SK-N-SH (cell line): ENCODE data around the gene LTBP2. TPM values are rescaled to one million over a fixed set of nuclear protein-coding genes. Genes with fewer than 3 reads are reported as not detected.
A peak's percentile ranks its signal among the peaks of the same experiment; 100 is the strongest.

Source experiments
- CTCF ChIA-PET: fragments of 300-600, 350-600 bp; formaldehyde crosslinking; extraction: SDS; loops from one replicate; lab custom pipeline; 2021; lab: Yijun Ruan, JAX
- POLR2A ChIA-PET: fragments of 350-600 bp; sonication (Branson Sonifier 250); formaldehyde crosslinking; extraction: SDS; loops from one replicate; lab custom pipeline; 2020; ENCODE audit warnings: antibody characterized with exemption, inconsistent platforms; lab: Yijun Ruan, JAX
- DNase-seq: peaks from one replicate; pipeline ENCODE4 v3.0.0; 2012
- H2AFZ ChIP-seq: fragments of 200-600 bp; sonication (generic); 2 replicates; pipeline ENCODE4 v1.8.1; 2016; ENCODE audit warnings: antibody characterized with exemption, mild to moderate bottlenecking, low read depth
- H3F3A ChIP-seq: fragments of 200-600 bp; sonication (generic); replicated peaks from 2 replicates; pipeline ENCODE3; 2016; ENCODE audit warnings: antibody characterized with exemption, mild to moderate bottlenecking; ENCODE audit not compliant: insufficient read depth
- H3K27ac ChIP-seq, 2 experiments: fragments of 200-500 bp in 1 of 2; fragments of 200-600 bp in 1 of 2; sonication (Bioruptor generic) in 1 of 2; sonication (generic), shearing (Covaris generic) in 1 of 2; 2 replicates each; pipeline versions ENCODE4 v1.5.1 to v1.6.1; 2014 to 2016; ENCODE audit warnings: low read depth in 2 of 2, inconsistent platforms in 1 of 2, low read length in 1 of 2, mild to moderate bottlenecking in 1 of 2, mixed read lengths in 1 of 2
- H3K27me3 ChIP-seq: fragments of 200-600 bp; sonication (generic), shearing (Covaris generic); 2 replicates; pipeline ENCODE4 v1.6.1; 2016; ENCODE audit warnings: mixed run types; ENCODE audit not compliant: insufficient read depth
- H3K36me3 ChIP-seq, 2 experiments: fragments of 200-500 bp in 1 of 2; fragments of 200-600 bp in 1 of 2; sonication (Bioruptor generic) in 1 of 2; sonication (generic) in 1 of 2; replicated peaks in 1 of 2; 2 replicates each; pipeline versions ENCODE3 to v1.5.1; 2014 to 2016; ENCODE audit warnings: low read length in 1 of 2, mild to moderate bottlenecking in 1 of 2; ENCODE audit not compliant: insufficient read depth in 2 of 2, control insufficient read depth in 1 of 2
- H3K4me1 ChIP-seq, 2 experiments: fragments of 200-500 bp in 1 of 2; fragments of 200-600 bp in 1 of 2; sonication (Bioruptor generic) in 1 of 2; sonication (generic), shearing (Covaris generic) in 1 of 2; 2 replicates each; pipeline versions ENCODE4 v1.5.1 to v1.6.1; 2014 to 2016; ENCODE audit warnings: low read depth in 1 of 2, low read length in 1 of 2, mixed run types in 1 of 2; ENCODE audit not compliant: insufficient read depth in 2 of 2, control insufficient read depth in 1 of 2
- H3K4me2 ChIP-seq: fragments of 200-600 bp; sonication (generic), shearing (Covaris generic); 2 replicates; pipeline ENCODE4 v1.6.1; 2017; ENCODE audit warnings: mixed run types
- H3K4me3 ChIP-seq, 2 experiments: fragments of 200-500 bp in 1 of 2; fragments of 200-600 bp in 1 of 2; sonication (Bioruptor generic) in 1 of 2; sonication (generic), shearing (Covaris generic) in 1 of 2; 2 replicates each; pipeline versions ENCODE4 v1.5.1 to v1.8.1; 2014 to 2016; ENCODE audit warnings: low read depth in 2 of 2, inconsistent platforms in 1 of 2, low read length in 1 of 2, mild to moderate bottlenecking in 1 of 2, mixed read lengths in 1 of 2, moderate library complexity in 1 of 2
- H3K79me2 ChIP-seq: fragments of 200-600 bp; sonication (generic); 2 replicates; pipeline ENCODE4 v1.8.1; 2017; ENCODE audit warnings: mild to moderate bottlenecking; ENCODE audit not compliant: insufficient read depth
- H3K9ac ChIP-seq: fragments of 200-600 bp; sonication (generic); 2 replicates; pipeline ENCODE4 v1.6.1; 2017; ENCODE audit warnings: mixed run types
- H3K9me2 ChIP-seq: fragments of 200-600 bp; sonication (generic); 2 replicates; pipeline ENCODE4 v1.6.1; 2017; ENCODE audit warnings: mixed run types
- H3K9me3 ChIP-seq: fragments of 200-600 bp; sonication (generic); 2 replicates; pipeline ENCODE4 v1.6.1; 2017; ENCODE audit warnings: mixed run types, mild to moderate bottlenecking, moderate library complexity
- H4K20me1 ChIP-seq: fragments of 200-600 bp; sonication (generic); 2 replicates; pipeline ENCODE4 v1.6.1; 2017; ENCODE audit warnings: mild to moderate bottlenecking, mixed run types; ENCODE audit not compliant: insufficient read depth
- CHD2 ChIP-seq: fragments of 150-350 bp; IDR thresholded peaks from 2 replicates; pipeline ENCODE4 v1.6.1; 2018; ENCODE audit warnings: low read length; ENCODE audit not compliant: partially characterized antibody
- CTCF ChIP-seq: fragments of 200-600 bp; sonication (generic); IDR thresholded peaks from 2 replicates; pipeline ENCODE4 v1.6.1; 2017; ENCODE audit warnings: antibody characterized with exemption, mild to moderate bottlenecking, moderate library complexity
- EP300 ChIP-seq, 2 experiments: IDR thresholded peaks; 2 replicates each; pipeline versions ENCODE4 v1.4.0 to v1.6.1; 2012; ENCODE audit warnings: borderline replicate concordance in 1 of 2, low read depth in 1 of 2, low read length in 1 of 2
- FOSL2 ChIP-seq: IDR thresholded peaks from 2 replicates; pipeline ENCODE4 v1.4.0; 2012; ENCODE audit warnings: low read depth, mild to moderate bottlenecking, moderate library complexity, borderline replicate concordance
- FOXJ3 ChIP-seq: sonication (generic); formaldehyde crosslinking; IDR thresholded peaks from 2 replicates; pipeline ENCODE4 v1.5.1; 2020; ENCODE audit warnings: mild to moderate bottlenecking, missing genetic modification reagents
- FOXM1 ChIP-seq: IDR thresholded peaks from 2 replicates; pipeline ENCODE4 v1.4.0; 2012; ENCODE audit warnings: low read depth, mild to moderate bottlenecking
- JUND ChIP-seq: IDR thresholded peaks from 2 replicates; pipeline ENCODE4 v1.4.0; 2012
- MAX ChIP-seq: IDR thresholded peaks from 2 replicates; pipeline ENCODE4 v1.4.0; 2012; ENCODE audit warnings: low read depth
- NFIC ChIP-seq: IDR thresholded peaks from 2 replicates; pipeline ENCODE4 v1.4.0; 2012; ENCODE audit warnings: borderline replicate concordance
- NRF1 ChIP-seq: IDR thresholded peaks from 2 replicates; pipeline ENCODE4 v1.6.1; 2012; ENCODE audit warnings: low read depth, mild to moderate bottlenecking, low read length
- PBX3 ChIP-seq: IDR thresholded peaks from 2 replicates; pipeline ENCODE4; 2012
- POLR2AphosphoS5 ChIP-seq: IDR thresholded peaks from 2 replicates; pipeline ENCODE4 v1.6.1; 2012; ENCODE audit warnings: low read depth, low read length
- RAD21 ChIP-seq: IDR thresholded peaks from 2 replicates; pipeline ENCODE4 v1.6.1; 2012; ENCODE audit warnings: mild to moderate bottlenecking, low read length
- RCOR1 ChIP-seq: fragments of 150-350 bp; IDR thresholded peaks from 2 replicates; pipeline ENCODE4 v1.6.1; 2017; ENCODE audit warnings: antibody characterized with exemption, low read length
- TCF12 ChIP-seq: IDR thresholded peaks from 2 replicates; pipeline ENCODE4 v1.4.0; 2012
- USF1 ChIP-seq: IDR thresholded peaks from 2 replicates; pipeline ENCODE4 v1.4.0; 2012; ENCODE audit warnings: low read depth, borderline replicate concordance
- WGBS: methylation state at CpG from one replicate; pipeline ENCODE4 v1.1.6; 2017; ENCODE audit warnings: low lambda C conversion rate; 5-methylcytosine and 5-hydroxymethylcytosine counted together
- polyA plus RNA-seq, 3 experiments: library from polyadenylated mRNA; depleted of rRNA; stranded (reverse); fragments of >200 nt; gene quantifications; 2 replicates each; pipeline ENCODE4 v1.2.3, GENCODE V29; 2012

The LTBP2 gene
- polyA plus RNA-seq, 1 of the 3 experiments (the other 2 are of a cell fraction): 58.8 TPM

- Histone ChIP-seq H2AFZ (no peak overlapping the region), H3K36me3 (peaks cover 9 to 28% of the 10 kb centered on the region in 2 experiments), H3K27ac (peak overlapping the region; percentile 47 to 88; a peak in 3 of 4 replicates), H3F3A (peaks cover 33% of the 10 kb centered on the region), H3K27me3 (no peaks in the 10 kb centered on the region), H3K79me2 (peaks cover 100% of the 10 kb centered on the region), H3K4me3 (no peak overlapping the region), H3K4me1 (peaks cover 25 to 65% of the 10 kb centered on the region in 2 experiments; a peak in 2 of 4 replicates), H3K9me2 (no peaks in the 10 kb centered on the region), H4K20me1 (no peaks in the 10 kb centered on the region; the same call in 1 of the 2 replicates), H3K9ac (no peak overlapping the region), H3K4me2 (no peak overlapping the region), H3K9me3 (no peaks in the 10 kb centered on the region)
- no peak for DNase-seq
- ChIA-PET CTCF (interaction anchor here (1.8 to 5.0 kb wide), 2 partner anchors 13 to 15 kb away, joined by 7 to 36 read pairs; partner anchors contain the start of gene LTBP2), POLR2A (interaction anchor here (0.6 kb wide), 1 partner anchor 27 kb away, joined by 3 read pairs; no protein-coding TSS in a partner anchor)
- WGBS: 71% methylated on average over 12 of the region's 12 CpGs
- TF ChIP-seq PBX3 (peak; percentile 20; the same call in 1 of the 2 replicates), TCF12 (peak; percentile 68), CTCF (no peak)
Measured at GRCh38 chr14:74596741-74597450, 15.1 kb downstream of the LTBP2 start.

GRCh38 chr14:74595006-74595735, 16.9 kb downstream of the LTBP2 start:
- peak; percentile 70 for DNase-seq
- CTCF ChIA-PET: interaction anchor here (0.8 to 3.3 kb wide), 6 partner anchors 8 to 83 kb away, joined by 3 to 20 read pairs (median 6); partner anchors contain the start of gene LTBP2
- Histone ChIP-seq H3K4me1 (peaks cover 34 to 62% of the 10 kb centered on the region in 2 experiments; a peak in 2 of 4 replicates), H4K20me1 (peaks cover 3% of the 10 kb centered on the region; the same call in 1 of the 2 replicates), H3K79me2 (peaks cover 100% of the 10 kb centered on the region), H3F3A (peaks cover 29% of the 10 kb centered on the region), H3K9me2 (no peaks in the 10 kb centered on the region), H3K9ac (peak overlapping the region; percentile 63), H3K36me3 (peaks cover 5 to 15% of the 10 kb centered on the region in 2 experiments), H3K27ac (peak overlapping the region; percentile 88 to 93), H3K27me3 (no peaks in the 10 kb centered on the region), H2AFZ (no peak overlapping the region), H3K4me2 (peak overlapping the region; percentile 80), H3K9me3 (no peaks in the 10 kb centered on the region), H3K4me3 (peak overlapping the region in 1 of 2 experiments; percentile 17; a peak in 1 of 4 replicates)
- TF ChIP-seq RCOR1 (no peak), FOSL2 (peak; percentile 65; the same call in 1 of the 2 replicates), POLR2AphosphoS5 (peak; percentile 60; the same call in 1 of the 2 replicates), USF1 (no peak), NFIC (peak; percentile 74), CHD2 (no peak), FOXJ3 (no peak), JUND (no peak; the same call in none of the 2 replicates), NRF1 (no peak), RAD21 (no peak), FOXM1 (no peak), PBX3 (0 out of 2 replicates have a peak, but pooled peaks have one; percentile 13), TCF12 (peak; percentile 64), EP300 (IDR thresholded peaks at IDR 0.05; ENCODE audit: borderline replicate concordance in 1 of 2, low read depth in 1 of 2, low read length in 1 of 2) (peak in 1 of 2 experiments; percentile 38; a peak in 1 of 4 replicates), MAX (peak; percentile 34; the same call in 1 of the 2 replicates)
- 22% methylated on average over 7 of the region's 15 CpGs for WGBS
- POLR2A ChIA-PET: no interaction called here
